Kidney (tissue), 14 donors: ENCODE measurements around the gene FOCAD. TPM values are rescaled to one million over a fixed set of nuclear protein-coding genes. Genes with fewer than 3 reads are reported as not detected.

Experiments
- DNase-seq, 5 donors: peaks; one replicate each; pipeline ENCODE4 v3.0.0-alpha.2; 2013 to 2020
- FAIRE-seq: peaks from 2 replicates; lab custom pipeline; 2012; peaks lifted over from hg19 to GRCh38; lab: Jason Lieb, UNC
- H3K27ac ChIP-seq, 2 donors: one replicate each; pipeline ENCODE4 v1.7.0; 2013; ENCODE audit warnings: low read depth in 2 of 2, low read length in 2 of 2, inconsistent platforms in 1 of 2
- H3K27me3 ChIP-seq: one replicate; pipeline ENCODE4 v1.7.1; 2013; ENCODE audit warnings: low read length, inconsistent platforms; ENCODE audit not compliant: control insufficient read depth, insufficient read depth
- H3K36me3 ChIP-seq, 3 donors: one replicate each; pipeline versions ENCODE4 v1.7.0 to v1.7.1; 2013; ENCODE audit warnings: low read length in 3 of 3, control low read depth in 1 of 3, inconsistent platforms in 1 of 3; ENCODE audit not compliant: insufficient read depth in 3 of 3, control insufficient read depth in 2 of 3
- H3K4me1 ChIP-seq, 3 donors: one replicate each; pipeline versions ENCODE4 v1.7.0 to v1.7.1; 2013; ENCODE audit warnings: low read length in 3 of 3, inconsistent platforms in 1 of 3, low read depth in 1 of 3; ENCODE audit not compliant: control insufficient read depth in 2 of 3, insufficient read depth in 2 of 3
- H3K4me3 ChIP-seq, 3 donors: one replicate each; pipeline versions ENCODE4 v1.7.0 to v1.8.1; 2013; ENCODE audit warnings: low read length in 3 of 3, control low read depth in 1 of 3, inconsistent platforms in 1 of 3
- H3K9ac ChIP-seq, 3 donors: one replicate each; pipeline versions ENCODE4 v1.7.0 to v1.7.1; 2013; ENCODE audit warnings: low read length in 3 of 3, control low read depth in 1 of 3, inconsistent platforms in 1 of 3
- H3K9me3 ChIP-seq, 3 donors: one replicate each; pipeline versions ENCODE4 v1.7.0 to v1.7.1; 2013; ENCODE audit warnings: low read length in 3 of 3, control low read depth in 1 of 3, inconsistent platforms in 1 of 3; ENCODE audit not compliant: control insufficient read depth in 2 of 3, insufficient read depth in 1 of 3
- intact Hi-C: fragments of 100-400 bp; cut with DNase I; formaldehyde crosslinking; loops from one replicate; pipeline ENCODE4 v1.11.1; 2022
- polyA plus RNA-seq: library from polyadenylated mRNA; stranded (reverse); fragments of 350-450 nt; fragmentation: Illumina TruSeq; extraction: RNeasy Lipid Tissue Mini Kit (QIAGEN cat#74804); gene quantifications from one replicate; pipeline ENCODE4 v1.2.3, GENCODE V29; 2014; ENCODE audit warnings: low read depth, low replicate concordance; ENCODE audit not compliant: insufficient read depth
- total RNA-seq: library from RNA; stranded (reverse); fragmentation: NEBNext Ultra II Directional; extraction: Animal tissue kit (Norgen Biotek cat#: 25700); gene quantifications from one replicate; pipeline ENCODE4 v1.2.1, GENCODE V29; 2021
- TF ChIP-seq, protein P1 (sequence below): IDR thresholded peaks from 3 replicates; pipeline ENCODE4 v1.5.1; 2012; ENCODE audit warnings: mild to moderate bottlenecking, moderate library complexity, borderline replicate concordance; ENCODE audit not compliant: insufficient read depth; ENCODE audit errors: extremely low read depth
- donor health status: control.
- donor health status: control.
- donor health status: control.
- donor health status: control.
- donor health status: control.
- donor health status: DM: yes; HTN: yes; CAD: no.
- donor health status: Normal renal cell carcinoma (clear cell type).

Gene FOCAD
- total and polyA plus RNA-seq, 2 donors from 2014 or later: 12.2 to 35.7 TPM

- Histone ChIP-seq H3K4me3 (no peak overlapping the region), H3K27ac (no peak overlapping the region), H3K36me3 (no peaks in the 10 kb centered on the region), H3K27me3 (no peaks in the 10 kb centered on the region), H3K4me1 (no peaks in the 10 kb centered on the region), H3K9ac (no peak overlapping the region), H3K9me3 (no peaks in the 10 kb centered on the region)
- DNase-seq (no peak), FAIRE-seq (no peak)
- intact Hi-C loops: no loop called here
- TF ChIP-seq, protein P1, sequence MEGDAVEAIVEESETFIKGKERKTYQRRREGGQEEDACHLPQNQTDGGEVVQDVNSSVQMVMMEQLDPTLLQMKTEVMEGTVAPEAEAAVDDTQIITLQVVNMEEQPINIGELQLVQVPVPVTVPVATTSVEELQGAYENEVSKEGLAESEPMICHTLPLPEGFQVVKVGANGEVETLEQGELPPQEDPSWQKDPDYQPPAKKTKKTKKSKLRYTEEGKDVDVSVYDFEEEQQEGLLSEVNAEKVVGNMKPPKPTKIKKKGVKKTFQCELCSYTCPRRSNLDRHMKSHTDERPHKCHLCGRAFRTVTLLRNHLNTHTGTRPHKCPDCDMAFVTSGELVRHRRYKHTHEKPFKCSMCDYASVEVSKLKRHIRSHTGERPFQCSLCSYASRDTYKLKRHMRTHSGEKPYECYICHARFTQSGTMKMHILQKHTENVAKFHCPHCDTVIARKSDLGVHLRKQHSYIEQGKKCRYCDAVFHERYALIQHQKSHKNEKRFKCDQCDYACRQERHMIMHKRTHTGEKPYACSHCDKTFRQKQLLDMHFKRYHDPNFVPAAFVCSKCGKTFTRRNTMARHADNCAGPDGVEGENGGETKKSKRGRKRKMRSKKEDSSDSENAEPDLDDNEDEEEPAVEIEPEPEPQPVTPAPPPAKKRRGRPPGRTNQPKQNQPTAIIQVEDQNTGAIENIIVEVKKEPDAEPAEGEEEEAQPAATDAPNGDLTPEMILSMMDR: no peak
Measured at GRCh38 chr9:20984506-20984905, 300.4 kb downstream of the FOCAD start.

- TF ChIP-seq, protein P1: no peak
- no peaks in the 10 kb centered on the region for H3K9me3 ChIP-seq
- H3K4me1 ChIP-seq: no peaks in the 10 kb centered on the region
- no peaks in the 10 kb centered on the region for H3K27me3 ChIP-seq
- H3K9ac ChIP-seq: no peak overlapping the region
- no peak overlapping the region for H3K4me3 ChIP-seq
- H3K27ac ChIP-seq: no peak overlapping the region
- H3K36me3 ChIP-seq: peaks cover 0 to 10% (median 0%) of the 10 kb centered on the region in 3 donors
- DNase-seq (no peak), FAIRE-seq (no peak)
- intact Hi-C loops: no loop called here
Measured at GRCh38 chr9:20985851-20986600, 302.0 kb downstream of the FOCAD start.

DNA sequence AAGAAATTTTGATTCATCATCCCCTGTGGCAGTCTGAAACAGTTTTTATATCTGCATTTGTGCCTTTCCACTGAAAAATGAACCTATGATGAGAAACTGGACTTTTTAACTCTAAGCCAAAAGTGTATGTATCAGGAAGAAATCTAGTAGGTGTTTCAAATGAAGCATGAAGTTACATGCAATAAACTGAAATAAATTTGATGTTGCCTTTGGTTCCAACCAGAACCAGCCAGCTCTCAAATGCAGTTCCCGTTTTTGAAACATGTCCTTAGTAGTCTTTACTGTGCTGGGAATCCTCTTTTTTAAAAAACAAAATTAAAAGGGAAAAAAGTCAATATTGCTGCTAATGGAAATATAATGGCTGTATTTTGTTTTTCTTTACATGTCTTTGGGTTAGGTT lies 303.5 kb downstream of the FOCAD start:
- H3K36me3 ChIP-seq: peaks cover 0 to 10% (median 0%) of the 10 kb centered on the region in 3 donors
- no peaks in the 10 kb centered on the region for H3K9me3 ChIP-seq
- no peak overlapping the region for H3K27ac ChIP-seq
- H3K4me3 ChIP-seq: no peak overlapping the region
- no peaks in the 10 kb centered on the region for H3K4me1 ChIP-seq
- TF ChIP-seq, protein P1: no peak
- no peaks in the 10 kb centered on the region for H3K27me3 ChIP-seq
- no peak overlapping the region for H3K9ac ChIP-seq
- intact Hi-C loops: no loop called here
- DNase-seq: no peak
- FAIRE-seq: no peak
